ENCODE results near the gene SAMSN1.
"Not testable (repeated sequence)": the region's sequence is repeated elsewhere in the genome, so short reads cannot be mapped to it uniquely, and the experiment has no call there.

DNA sequence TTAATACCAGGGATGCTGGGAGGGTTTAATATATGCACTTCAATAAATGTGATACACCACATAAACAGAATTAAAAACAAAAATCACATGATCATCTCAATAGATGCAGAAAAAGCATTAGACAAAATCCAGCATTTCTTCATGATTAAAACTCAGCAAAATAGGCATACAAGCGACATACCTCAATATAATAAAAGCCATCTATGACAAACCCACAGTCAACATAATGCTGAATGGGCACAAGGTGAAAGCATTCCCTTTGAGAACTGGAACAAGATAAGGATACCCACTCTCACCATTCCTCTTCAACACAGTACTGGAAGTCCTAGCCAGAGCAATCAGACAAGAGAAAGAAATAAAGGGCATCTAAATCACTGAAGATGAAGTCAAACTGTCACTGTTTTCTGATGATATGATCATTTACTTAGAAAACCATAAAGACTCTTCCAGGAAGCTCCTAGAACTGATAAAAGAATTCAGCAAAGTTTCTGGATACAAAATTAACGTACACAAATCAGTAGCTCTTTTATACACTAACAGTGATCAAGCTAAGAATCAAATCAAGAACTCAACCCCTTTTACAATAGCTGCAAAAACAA lies 39.2 kb downstream of the SAMSN1 start:
- TF ChIP-seq RAD21 (IDR thresholded peaks at IDR 0.05; ENCODE audit: low read length); TAF1 (IDR thresholded peaks at IDR 0.05; ENCODE audit: borderline replicate concordance, low read depth, low read length); TEAD4 (IDR thresholded peaks at IDR 0.05; ENCODE audit: borderline replicate concordance, insufficient read depth); CTCF (IDR thresholded peaks at IDR 0.05); EZH2phosphoT487 (IDR thresholded peaks at IDR 0.05; ENCODE audit: borderline replicate concordance, low read depth); SIN3A (IDR thresholded peaks at IDR 0.05; ENCODE audit: borderline replicate concordance, low read depth, low read length); SMC3 (IDR thresholded peaks at IDR 0.05; ENCODE audit: low read depth, low read length); YY1 (IDR thresholded peaks at IDR 0.05; ENCODE audit: low read depth): not testable (repeated sequence)

All from SK-N-SH (cell line).